Peyer's patch (tissue), 4 donors: ENCODE data around the gene KCTD10.

Experiments
- POLR2A ChIP-seq, 2 donors: fragments of 450-650 bp; IDR thresholded peaks; one replicate each; pipeline ENCODE4 v1.5.1; 2017; ENCODE audit warnings: antibody characterized with exemption in 2 of 2, mild to moderate bottlenecking in 2 of 2, moderate library complexity in 2 of 2
- TF ChIP-seq, protein P1 (sequence below), 6 experiments: fragments of 450-650 bp in 4 of 6; fragments of 200-600 bp in 2 of 6; sonication (generic) in 1 of 6; IDR thresholded peaks; one replicate each; pipeline ENCODE4 v1.5.1; 2017 to 2019; ENCODE audit warnings: antibody characterized with exemption in 6 of 6, mild to moderate bottlenecking in 3 of 6, moderate library complexity in 1 of 6

DNA sequence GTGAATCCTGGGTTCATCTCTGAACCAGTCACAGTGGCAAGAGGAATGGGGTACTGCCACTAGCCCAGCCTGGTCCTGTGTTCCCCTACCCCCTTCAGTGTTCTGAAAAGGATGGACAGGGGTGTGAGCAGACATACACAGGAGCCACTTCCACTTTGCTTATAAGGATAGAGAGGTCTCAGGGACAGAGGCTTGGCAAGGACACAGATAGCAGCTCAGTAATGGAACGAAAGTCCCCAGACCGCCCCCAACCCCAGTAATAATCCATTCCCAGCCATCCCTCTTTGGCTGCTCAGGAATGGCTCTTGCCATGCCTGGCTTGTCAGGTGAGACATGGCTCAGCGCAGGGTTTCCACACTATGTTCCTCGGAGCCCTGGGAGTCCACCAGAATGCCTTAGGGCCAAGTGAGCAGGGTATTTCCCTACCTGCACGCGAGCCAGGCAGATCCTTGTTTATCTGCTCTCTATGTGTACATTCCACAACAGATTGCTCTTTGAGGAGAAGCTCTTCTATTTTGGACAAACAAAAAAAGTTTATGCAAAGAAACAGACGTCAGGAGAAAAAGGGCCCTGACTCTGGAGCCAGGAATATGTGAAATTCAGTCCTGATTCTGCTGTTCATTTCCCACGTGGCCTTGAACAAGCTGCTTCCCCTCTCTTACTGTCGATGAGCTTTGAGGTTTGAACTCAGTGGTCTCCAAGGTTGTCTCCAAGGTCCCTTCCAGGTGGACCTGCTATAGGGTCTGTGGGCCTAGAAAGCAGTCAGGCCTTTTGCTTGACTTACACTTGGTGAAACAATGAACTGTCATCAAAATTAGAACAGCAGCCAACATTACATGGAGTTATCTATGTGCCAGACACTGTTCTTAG, 10.3 kb upstream of the KCTD10 start:
- TF ChIP-seq, protein P1, sequence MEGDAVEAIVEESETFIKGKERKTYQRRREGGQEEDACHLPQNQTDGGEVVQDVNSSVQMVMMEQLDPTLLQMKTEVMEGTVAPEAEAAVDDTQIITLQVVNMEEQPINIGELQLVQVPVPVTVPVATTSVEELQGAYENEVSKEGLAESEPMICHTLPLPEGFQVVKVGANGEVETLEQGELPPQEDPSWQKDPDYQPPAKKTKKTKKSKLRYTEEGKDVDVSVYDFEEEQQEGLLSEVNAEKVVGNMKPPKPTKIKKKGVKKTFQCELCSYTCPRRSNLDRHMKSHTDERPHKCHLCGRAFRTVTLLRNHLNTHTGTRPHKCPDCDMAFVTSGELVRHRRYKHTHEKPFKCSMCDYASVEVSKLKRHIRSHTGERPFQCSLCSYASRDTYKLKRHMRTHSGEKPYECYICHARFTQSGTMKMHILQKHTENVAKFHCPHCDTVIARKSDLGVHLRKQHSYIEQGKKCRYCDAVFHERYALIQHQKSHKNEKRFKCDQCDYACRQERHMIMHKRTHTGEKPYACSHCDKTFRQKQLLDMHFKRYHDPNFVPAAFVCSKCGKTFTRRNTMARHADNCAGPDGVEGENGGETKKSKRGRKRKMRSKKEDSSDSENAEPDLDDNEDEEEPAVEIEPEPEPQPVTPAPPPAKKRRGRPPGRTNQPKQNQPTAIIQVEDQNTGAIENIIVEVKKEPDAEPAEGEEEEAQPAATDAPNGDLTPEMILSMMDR (IDR thresholded peaks at IDR 0.05) = no peak
- TF ChIP-seq POLR2A (IDR thresholded peaks at IDR 0.05) = no peak
